DMS53 treated with DMSO at 0.1 percent for 48 hours (cell line): ENCODE results near the gene FOXR2.

Source experiments
- DNase-seq: peaks from one replicate; lab custom pipeline; 2025; ENCODE audit not compliant: unreplicated experiment; lab: John Stamatoyannopoulos, UW

FOXR2 gene

GRCh38 chrX:55623100-55623499, at the start of gene FOXR2:
FOXR2 (plus strand) TSS chrX:55623400; CDS start chrX:55623712, 312 bp downstream.
- DNase-seq: no peak

GRCh38 chrX:55579115-55579514, 44.1 kb upstream of the FOXR2 start:
- DNase-seq: no peak

- DNase-seq: no peak
Measured at GRCh38 chrX:55582447-55582846, 40.8 kb upstream of the FOXR2 start.

GRCh38 chrX:55593296-55593695, 29.9 kb upstream of the FOXR2 start:
- no peak for DNase-seq

GRCh38 chrX:55593756-55594257, 29.4 kb upstream of the FOXR2 start:
- DNase-seq: no peak

- DNase-seq: no peak
Measured at GRCh38 chrX:55598333-55598732, 24.9 kb upstream of the FOXR2 start.

- DNase-seq: no peak
Measured at GRCh38 chrX:55619547-55619946, 3.7 kb upstream of the FOXR2 start.

GRCh38 chrX:55624403-55624802, 1.2 kb downstream of the FOXR2 start:
- DNase-seq: no peak

GRCh38 chrX:55636109-55636508, 12.9 kb downstream of the FOXR2 start:
- no peak for DNase-seq

GRCh38 chrX:55638933-55639332, 15.7 kb downstream of the FOXR2 start:
- DNase-seq: no peak

GRCh38 chrX:55640854-55641253, 17.7 kb downstream of the FOXR2 start:
- no peak for DNase-seq

GRCh38 chrX:55648434-55648833, 25.2 kb downstream of the FOXR2 start:
- DNase-seq: no peak

GRCh38 chrX:55659931-55660330, 36.7 kb downstream of the FOXR2 start:
- no peak for DNase-seq

GRCh38 chrX:55663584-55663983, 40.4 kb downstream of the FOXR2 start:
- no peak for DNase-seq

- no peak for DNase-seq
Measured at GRCh38 chrX:55668084-55668483, 44.9 kb downstream of the FOXR2 start.
